ENCODE measurements around the gene JAG1.

The JAG1 gene

GRCh38 chr20:10713161-10713560 lies 39.4 kb upstream of the JAG1 start:
- no peaks in the 10 kb centered on the region for H3K9me3 ChIP-seq (ENCODE audit: insufficient read depth, low read length)
- no peaks in the 10 kb centered on the region for H3K9me2 ChIP-seq (replicated peaks; ENCODE audit: insufficient read depth, low read length)
- no peaks in the 10 kb centered on the region for H3F3A ChIP-seq (ENCODE audit: insufficient read depth)
- H3K9ac ChIP-seq (ENCODE audit: low read length) = no peak overlapping the region
- H3K36me3 ChIP-seq (ENCODE audit: low read length) = no peaks in the 10 kb centered on the region
- no peak overlapping the region for H3K27ac ChIP-seq (ENCODE audit: low read depth, low read length)
- no peak overlapping the region for H3K4me2 ChIP-seq (ENCODE audit: low read depth, low read length, poor library complexity, severe bottlenecking)
- H3K4me3 ChIP-seq (ENCODE audit: insufficient read depth, low read length, poor library complexity, severe bottlenecking) = no peak overlapping the region
- H3K79me2 ChIP-seq (ENCODE audit: insufficient read depth, low read length) = no peaks in the 10 kb centered on the region
- no peaks in the 10 kb centered on the region for H3K27me3 ChIP-seq (ENCODE audit: low read length)
- no peaks in the 10 kb centered on the region for H4K20me1 ChIP-seq (ENCODE audit: low read depth, low read length)
- no peak overlapping the region for H2AFZ ChIP-seq (ENCODE audit: low read depth, low read length, severe bottlenecking)
- TF ChIP-seq CTCF (IDR thresholded peaks at IDR 0.05; ENCODE audit: insufficient read depth, low read length, poor library complexity, severe bottlenecking) (no peak), EZH2phosphoT487 (conservative IDR thresholded peaks at IDR 0.05; ENCODE audit: low read length) (no peak)

- no peaks in the 10 kb centered on the region for H3K9me2 ChIP-seq (replicated peaks; ENCODE audit: insufficient read depth, low read length)
- H2AFZ ChIP-seq (ENCODE audit: low read depth, low read length, severe bottlenecking) = no peak overlapping the region
- no peaks in the 10 kb centered on the region for H3K36me3 ChIP-seq (ENCODE audit: low read length)
- no peak overlapping the region for H3K27ac ChIP-seq (ENCODE audit: low read depth, low read length)
- no peaks in the 10 kb centered on the region for H3F3A ChIP-seq (ENCODE audit: insufficient read depth)
- H3K27me3 ChIP-seq (ENCODE audit: low read length) = no peaks in the 10 kb centered on the region
- TF ChIP-seq CTCF (IDR thresholded peaks at IDR 0.05; ENCODE audit: insufficient read depth, low read length, poor library complexity, severe bottlenecking) = no peak
- TF ChIP-seq EZH2phosphoT487 (conservative IDR thresholded peaks at IDR 0.05; ENCODE audit: low read length) = no peak
- H3K79me2 ChIP-seq (ENCODE audit: insufficient read depth, low read length) = no peaks in the 10 kb centered on the region
- H3K9ac ChIP-seq (ENCODE audit: low read length) = no peak overlapping the region
- no peak overlapping the region for H3K4me3 ChIP-seq (ENCODE audit: insufficient read depth, low read length, poor library complexity, severe bottlenecking)
- no peaks in the 10 kb centered on the region for H4K20me1 ChIP-seq (ENCODE audit: low read depth, low read length)
- no peak overlapping the region for H3K4me2 ChIP-seq (ENCODE audit: low read depth, low read length, poor library complexity, severe bottlenecking)
- H3K9me3 ChIP-seq (ENCODE audit: insufficient read depth, low read length) = no peaks in the 10 kb centered on the region
Measured at GRCh38 chr20:10711903-10712451, 38.2 kb upstream of the JAG1 start.

- Histone ChIP-seq H3K9me2 (replicated peaks; ENCODE audit: insufficient read depth, low read length) (no peaks in the 10 kb centered on the region), H3K9ac (ENCODE audit: low read length) (no peak overlapping the region), H3K36me3 (ENCODE audit: low read length) (no peaks in the 10 kb centered on the region), H3K4me2 (ENCODE audit: low read depth, low read length, poor library complexity, severe bottlenecking) (no peak overlapping the region), H4K20me1 (ENCODE audit: low read depth, low read length) (no peaks in the 10 kb centered on the region), H2AFZ (ENCODE audit: low read depth, low read length, severe bottlenecking) (no peak overlapping the region), H3K27me3 (ENCODE audit: low read length) (no peaks in the 10 kb centered on the region), H3K9me3 (ENCODE audit: insufficient read depth, low read length) (no peaks in the 10 kb centered on the region), H3K27ac (ENCODE audit: low read depth, low read length) (no peak overlapping the region), H3K79me2 (ENCODE audit: insufficient read depth, low read length) (no peaks in the 10 kb centered on the region), H3K4me3 (ENCODE audit: insufficient read depth, low read length, poor library complexity, severe bottlenecking) (no peak overlapping the region), H3F3A (ENCODE audit: insufficient read depth) (no peaks in the 10 kb centered on the region)
- TF ChIP-seq CTCF (IDR thresholded peaks at IDR 0.05; ENCODE audit: insufficient read depth, low read length, poor library complexity, severe bottlenecking) = no peak
- no peak for TF ChIP-seq EZH2phosphoT487 (conservative IDR thresholded peaks at IDR 0.05; ENCODE audit: low read length)
Measured at GRCh38 chr20:10710991-10711775, 37.4 kb upstream of the JAG1 start.

Measured in SU-DHL-6 (cell line).